Testis (tissue), 3 donors: ENCODE measurements around the gene ARPC4. TPM values are rescaled to one million over a fixed set of nuclear protein-coding genes. Genes with fewer than 3 reads are reported as not detected.
A peak's percentile ranks its signal among the peaks of the same experiment; 100 is the strongest.
"Not testable (repeated sequence)": the region's sequence is repeated elsewhere in the genome, so short reads cannot be mapped to it uniquely, and the experiment has no call there.

ENCODE experiments used
- DNase-seq: peaks from one replicate; pipeline ENCODE4 v3.0.0-alpha.2; 2019
- H3K27ac ChIP-seq, 2 donors: fragments of 200-600 bp; sonication (generic); one replicate each; pipeline ENCODE4 v1.5.1; 2019
- H3K27me3 ChIP-seq: fragments of 200-600 bp; sonication (generic); one replicate; pipeline ENCODE4 v1.5.1; 2019
- H3K36me3 ChIP-seq: fragments of 200-600 bp; sonication (generic); one replicate; pipeline ENCODE4 v1.5.1; 2017; ENCODE audit warnings: low read depth; ENCODE audit errors: missing control alignments
- H3K4me1 ChIP-seq: fragments of 200-600 bp; sonication (generic); one replicate; pipeline ENCODE4 v1.5.1; 2019
- H3K4me3 ChIP-seq, 2 donors: fragments of 200-600 bp; sonication (generic); one replicate each; pipeline ENCODE4 v1.5.1; 2017 to 2019
- H3K9me3 ChIP-seq: fragments of 200-600 bp; sonication (generic); one replicate; pipeline ENCODE4 v1.5.1; 2017
- POLR2A ChIP-seq: fragments of 450-650 bp; IDR thresholded peaks from one replicate; pipeline ENCODE4 v1.6.1; 2017; ENCODE audit warnings: antibody characterized with exemption, mild to moderate bottlenecking, moderate library complexity
- WGBS, 2 donors: methylation state at CpG; one replicate each; pipeline ENCODE4 v1.1.5; 2018; 5-methylcytosine and 5-hydroxymethylcytosine counted together
- intact Hi-C: fragments of 100-400 bp; cut with DNase I; formaldehyde crosslinking; loops from one replicate; pipeline ENCODE4 v1.15.1; 2023; ENCODE audit warnings: low total_unique reads
- polyA plus RNA-seq: library from polyadenylated mRNA; stranded (reverse); fragments of 350-450 nt; fragmentation: Illumina TruSeq; extraction: RNeasy Lipid Tissue Mini Kit (QIAGEN cat#74804); gene quantifications from one replicate; pipeline ENCODE4 v1.2.3, GENCODE V29; 2014; ENCODE audit warnings: low read depth, low replicate concordance; ENCODE audit not compliant: insufficient read depth
- total RNA-seq, 2 donors: library from RNA; depleted of rRNA; stranded (reverse); fragments of >200 nt; gene quantifications; one replicate each; pipeline ENCODE4 v1.2.3, GENCODE V29; 2016
- TF ChIP-seq, protein P1 (sequence below), 3 experiments: fragments of 450-650 bp in 2 of 3; fragments of 200-600 bp in 1 of 3; sonication (generic) in 1 of 3; IDR thresholded peaks; one replicate each; pipeline ENCODE4 v1.5.1; 2016 to 2019; ENCODE audit warnings: antibody characterized with exemption in 3 of 3, mild to moderate bottlenecking in 2 of 3, moderate library complexity in 1 of 3

Gene ARPC4
- total and polyA plus RNA-seq, 3 donors from 2014 or later: 99.6 to 124 (median 108) TPM

DNA sequence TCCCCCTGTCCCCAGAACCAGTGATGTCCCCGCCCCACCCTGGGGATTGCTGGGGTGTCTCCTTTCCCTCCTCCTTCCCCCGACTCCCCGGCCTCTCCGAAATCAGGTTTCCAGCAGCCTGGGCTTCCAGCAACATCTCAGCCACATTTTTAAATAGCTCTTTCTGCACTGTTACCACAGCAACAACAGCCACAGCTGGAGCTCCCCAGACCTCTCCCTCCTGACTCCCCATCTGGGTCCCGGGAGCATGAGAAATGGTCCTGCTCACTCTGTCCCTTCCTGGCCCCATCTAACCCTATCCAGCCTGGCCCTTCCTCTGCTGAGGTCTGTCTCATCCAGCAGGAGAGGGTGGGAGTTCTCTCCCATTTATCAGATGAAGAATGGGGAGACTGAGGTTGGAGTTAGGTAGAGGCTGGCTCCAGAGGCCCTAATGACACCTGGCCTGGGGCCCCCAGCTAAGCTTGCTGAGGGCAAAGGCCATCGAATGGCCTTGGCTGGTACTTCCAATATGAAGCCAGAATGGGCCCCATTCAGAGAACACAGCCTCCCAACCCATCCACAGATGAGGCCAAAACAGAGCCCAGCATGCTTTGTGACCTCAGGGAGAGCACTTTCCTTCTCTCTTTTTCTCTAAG, 24.6 kb upstream of the ARPC4 start:
- H3K4me3 ChIP-seq: peak overlapping the region in 1 of 2 donors; percentile 83
- no peak for TF ChIP-seq POLR2A
- TF ChIP-seq, protein P1, sequence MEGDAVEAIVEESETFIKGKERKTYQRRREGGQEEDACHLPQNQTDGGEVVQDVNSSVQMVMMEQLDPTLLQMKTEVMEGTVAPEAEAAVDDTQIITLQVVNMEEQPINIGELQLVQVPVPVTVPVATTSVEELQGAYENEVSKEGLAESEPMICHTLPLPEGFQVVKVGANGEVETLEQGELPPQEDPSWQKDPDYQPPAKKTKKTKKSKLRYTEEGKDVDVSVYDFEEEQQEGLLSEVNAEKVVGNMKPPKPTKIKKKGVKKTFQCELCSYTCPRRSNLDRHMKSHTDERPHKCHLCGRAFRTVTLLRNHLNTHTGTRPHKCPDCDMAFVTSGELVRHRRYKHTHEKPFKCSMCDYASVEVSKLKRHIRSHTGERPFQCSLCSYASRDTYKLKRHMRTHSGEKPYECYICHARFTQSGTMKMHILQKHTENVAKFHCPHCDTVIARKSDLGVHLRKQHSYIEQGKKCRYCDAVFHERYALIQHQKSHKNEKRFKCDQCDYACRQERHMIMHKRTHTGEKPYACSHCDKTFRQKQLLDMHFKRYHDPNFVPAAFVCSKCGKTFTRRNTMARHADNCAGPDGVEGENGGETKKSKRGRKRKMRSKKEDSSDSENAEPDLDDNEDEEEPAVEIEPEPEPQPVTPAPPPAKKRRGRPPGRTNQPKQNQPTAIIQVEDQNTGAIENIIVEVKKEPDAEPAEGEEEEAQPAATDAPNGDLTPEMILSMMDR (IDR thresholded peaks at IDR 0.05): no peak
- WGBS, 2 donors: 39 to 58% methylated on average over 6 of the region's 6 CpGs
- no peak for DNase-seq
- intact Hi-C loops: no loop called here
- H3K4me1 ChIP-seq: peaks cover 32% of the 10 kb centered on the region
- H3K9me3 ChIP-seq: no peaks in the 10 kb centered on the region
- H3K36me3 ChIP-seq: no peaks in the 10 kb centered on the region
- peak overlapping the region; percentile 71 to 91 for H3K27ac ChIP-seq
- no peaks in the 10 kb centered on the region for H3K27me3 ChIP-seq

GRCh38 chr3:9769012-9769411, 23.9 kb upstream of the ARPC4 start:
- 39 to 61% methylated on average over 5 of the region's 5 CpGs for WGBS, 2 donors
- no peaks in the 10 kb centered on the region for H3K9me3 ChIP-seq
- no peaks in the 10 kb centered on the region for H3K36me3 ChIP-seq
- H3K4me1 ChIP-seq: peaks cover 32% of the 10 kb centered on the region
- TF ChIP-seq POLR2A: no peak
- TF ChIP-seq, protein P1 (IDR thresholded peaks at IDR 0.05): no peak
- DNase-seq: no peak
- H3K4me3 ChIP-seq: peak overlapping the region; percentile 71 to 83
- intact Hi-C loops: no loop called here
- peak overlapping the region; percentile 91 to 96 for H3K27ac ChIP-seq
- no peaks in the 10 kb centered on the region for H3K27me3 ChIP-seq

- Histone ChIP-seq H3K27ac (peak within 1 kb of the TSS; percentile 91 to 96), H3K36me3 (no peaks in the 10 kb centered on the region), H3K4me3 (peak within 1 kb of the TSS; percentile 71 to 83), H3K9me3 (no peaks in the 10 kb centered on the region), H3K27me3 (no peaks in the 10 kb centered on the region), H3K4me1 (peaks cover 32% of the 10 kb centered on the region)
- peak; percentile 85 for DNase-seq
- WGBS, 2 donors: 5 to 7% methylated on average over 18 to 27 of the region's 49 CpGs
- intact Hi-C loops: no loop called here
- peak; percentile 14 for TF ChIP-seq POLR2A
- TF ChIP-seq, protein P1 (IDR thresholded peaks at IDR 0.05): peak in 1 of 3 experiments; percentile 7
Observed at GRCh38 chr3:9769426-9770275, 23.2 kb upstream of the ARPC4 start, which contains the start of gene CAMK1. TSS of gene CAMK1 (minus strand) at chr3:9769947. CDS start at chr3:9767749, 2,198 bp downstream.

- Histone ChIP-seq H3K4me1 (peaks cover 38% of the 10 kb centered on the region), H3K27ac (peak overlapping the region; percentile 91 to 96)
- TF ChIP-seq POLR2A: no peak
- TF ChIP-seq, protein P1 (IDR thresholded peaks at IDR 0.05): no peak
Observed at GRCh38 chr3:9770276-9770812, 22.5 kb upstream of the ARPC4 start.

DNA sequence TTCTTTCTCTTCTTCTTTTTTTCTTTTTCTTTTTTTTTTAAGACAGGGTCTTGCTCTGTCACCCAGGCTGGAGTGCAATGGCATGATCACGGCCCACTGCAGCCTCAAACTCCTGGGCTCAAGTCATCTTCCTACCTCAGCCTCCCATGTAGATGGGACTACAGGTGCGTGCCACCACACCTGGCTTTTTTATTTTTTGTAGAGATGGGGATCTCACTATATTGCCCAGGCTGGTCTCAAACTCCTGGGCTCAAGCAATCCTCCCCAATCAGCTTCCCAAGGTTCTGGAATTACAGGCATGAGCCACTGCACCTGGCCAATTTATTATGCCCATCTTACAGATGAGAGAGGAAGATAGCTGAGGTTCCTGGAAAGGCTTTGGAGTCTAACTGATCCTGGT, 21.9 kb upstream of the ARPC4 start:
- intact Hi-C loops, H3K9me3 ChIP-seq, H3K27me3 ChIP-seq, H3K4me3 ChIP-seq, H3K36me3 ChIP-seq, DNase-seq: not testable (repeated sequence)
- Histone ChIP-seq H3K4me1 (peaks cover 44% of the 10 kb centered on the region), H3K27ac (peak overlapping the region; percentile 91 to 96)
- WGBS, 2 donors: 68 to 80% methylated on average over 2 of the region's 2 CpGs

More at GRCh38 chr3:9770276-9770812, 22.5 kb upstream of the ARPC4 start:
- Histone ChIP-seq H3K36me3 (no peaks in the 10 kb centered on the region), H3K27me3 (no peaks in the 10 kb centered on the region), H3K4me3 (peak overlapping the region; percentile 71 to 83), H3K9me3 (no peaks in the 10 kb centered on the region)
- peak; percentile 95 for DNase-seq
- intact Hi-C loops: no loop called here
- WGBS, 2 donors: 4 to 5% methylated on average over 15 of the region's 15 CpGs
